NB4 (cell line): Measurements from ENCODE around the gene MARK1.

Source experiments
- DNase-seq: peaks from one replicate; pipeline ENCODE4 v3.0.0; 2010; ENCODE audit warnings: low read depth
- H3K4me3 ChIP-seq: one replicate; pipeline ENCODE4 v1.5.1; 2011; ENCODE audit warnings: mild to moderate bottlenecking, low read depth, low read length, moderate library complexity
- MAX ChIP-seq: IDR thresholded peaks from 2 replicates; pipeline ENCODE4 v1.6.1; 2011; ENCODE audit warnings: low read depth, low read length

MARK1 gene

GRCh38 chr1:220711056-220711809 lies 183.3 kb downstream of the MARK1 start:
- peak; percentile 49 for DNase-seq
- no peak for TF ChIP-seq MAX
- no peak overlapping the region for H3K4me3 ChIP-seq
